ENCODE results near the gene INHBC.
A peak's percentile ranks its signal among the peaks of the same experiment; 100 is the strongest.

Gene INHBC

DNA sequence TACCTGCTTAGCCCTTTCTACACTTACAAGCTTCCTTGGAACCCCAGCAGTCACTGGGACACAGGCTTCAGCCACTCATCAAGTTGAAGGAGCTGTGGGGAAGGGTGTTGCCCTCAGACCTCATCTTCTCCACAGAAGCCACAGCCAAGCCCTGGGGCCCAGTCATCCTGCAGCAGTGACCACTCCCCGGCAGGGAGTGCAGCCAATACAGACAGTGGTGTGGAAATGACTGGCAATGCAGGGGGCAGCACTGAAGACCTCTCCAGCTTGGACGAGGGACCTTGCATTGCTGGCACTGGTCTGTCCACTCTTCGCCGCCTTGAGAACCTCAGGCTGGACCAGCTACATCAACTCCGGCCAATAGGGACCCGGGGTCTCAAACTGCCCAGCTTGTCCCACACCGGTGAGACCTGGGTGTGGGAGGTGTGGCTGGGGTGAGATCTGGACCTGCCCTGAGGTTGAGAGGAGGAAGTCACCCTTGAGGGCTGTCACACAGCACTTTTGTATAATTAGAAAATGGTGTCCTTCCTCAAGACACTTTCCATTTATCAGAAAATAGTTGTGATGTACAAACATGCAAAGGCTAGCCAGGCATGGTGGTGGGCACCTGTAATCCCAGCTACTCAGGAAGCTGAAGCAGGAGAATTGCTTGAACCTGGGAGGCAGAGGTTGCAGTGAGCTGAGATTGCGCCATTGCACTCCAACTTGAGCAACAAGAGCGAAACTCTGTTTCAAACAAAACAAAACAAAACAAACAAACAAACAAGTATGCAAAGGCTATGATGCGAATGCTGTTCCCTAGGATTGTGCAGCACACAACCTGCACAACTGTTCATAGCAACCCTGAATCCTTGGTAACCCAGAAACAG, 34.9 kb downstream of the INHBC start:
- DNase-seq (ENCODE audit: low read depth) = no peak

DNA sequence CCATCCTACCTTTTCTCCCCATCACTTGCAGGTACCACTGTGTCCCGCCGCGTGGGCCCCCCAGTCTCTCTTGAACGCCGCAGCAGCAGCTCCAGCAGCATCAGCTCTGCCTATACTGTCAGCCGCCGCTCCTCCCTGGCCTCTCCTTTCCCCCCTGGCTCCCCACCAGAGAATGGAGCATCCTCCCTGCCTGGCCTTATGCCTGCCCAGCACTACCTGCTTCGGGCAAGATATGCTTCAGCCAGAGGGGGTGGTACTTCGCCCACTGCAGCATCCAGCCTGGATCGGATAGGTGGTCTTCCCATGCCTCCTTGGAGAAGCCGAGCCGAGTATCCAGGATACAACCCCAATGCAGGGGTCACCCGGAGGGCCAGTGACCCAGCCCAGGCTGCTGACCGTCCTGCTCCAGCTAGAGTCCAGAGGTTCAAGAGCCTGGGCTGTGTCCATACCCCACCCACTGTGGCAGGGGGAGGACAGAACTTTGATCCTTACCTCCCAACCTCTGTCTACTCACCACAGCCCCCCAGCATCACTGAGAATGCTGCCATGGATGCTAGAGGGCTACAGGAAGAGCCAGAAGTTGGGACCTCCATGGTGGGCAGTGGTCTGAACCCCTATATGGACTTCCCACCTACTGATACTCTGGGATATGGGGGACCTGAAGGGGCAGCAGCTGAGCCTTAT, 35.8 kb downstream of the INHBC start:
- DNase-seq (ENCODE audit: low read depth) = no peak

DNA sequence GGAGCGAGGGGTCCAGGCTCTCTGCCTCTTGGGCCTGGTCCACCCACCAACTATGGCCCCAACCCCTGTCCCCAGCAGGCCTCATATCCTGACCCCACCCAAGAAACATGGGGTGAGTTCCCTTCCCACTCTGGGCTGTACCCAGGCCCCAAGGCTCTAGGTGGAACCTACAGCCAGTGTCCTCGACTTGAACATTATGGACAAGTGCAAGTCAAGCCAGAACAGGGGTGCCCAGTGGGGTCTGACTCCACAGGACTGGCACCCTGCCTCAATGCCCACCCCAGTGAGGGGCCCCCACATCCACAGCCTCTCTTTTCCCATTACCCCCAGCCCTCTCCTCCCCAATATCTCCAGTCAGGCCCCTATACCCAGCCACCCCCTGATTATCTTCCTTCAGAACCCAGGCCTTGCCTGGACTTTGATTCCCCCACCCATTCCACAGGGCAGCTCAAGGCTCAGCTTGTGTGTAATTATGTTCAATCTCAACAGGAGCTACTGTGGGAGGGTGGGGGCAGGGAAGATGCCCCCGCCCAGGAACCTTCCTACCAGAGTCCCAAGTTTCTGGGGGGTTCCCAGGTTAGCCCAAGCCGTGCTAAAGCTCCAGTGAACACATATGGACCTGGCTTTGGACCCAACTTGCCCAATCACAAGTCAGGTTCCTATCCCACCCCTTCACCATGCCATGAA, 36.5 kb downstream of the INHBC start:
- DNase-seq (ENCODE audit: low read depth) = no peak

DNA sequence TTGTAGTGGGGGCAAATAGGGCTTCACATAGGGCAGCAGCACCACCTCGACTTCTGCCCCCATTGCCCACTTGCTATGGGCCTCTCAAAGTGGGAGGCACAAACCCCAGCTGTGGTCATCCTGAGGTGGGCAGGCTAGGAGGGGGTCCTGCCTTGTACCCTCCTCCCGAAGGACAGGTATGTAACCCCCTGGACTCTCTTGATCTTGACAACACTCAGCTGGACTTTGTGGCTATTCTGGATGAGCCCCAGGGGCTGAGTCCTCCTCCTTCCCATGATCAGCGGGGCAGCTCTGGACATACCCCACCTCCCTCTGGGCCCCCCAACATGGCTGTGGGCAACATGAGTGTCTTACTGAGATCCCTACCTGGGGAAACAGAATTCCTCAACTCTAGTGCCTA, 37.1 kb downstream of the INHBC start:
- no peak for DNase-seq (ENCODE audit: low read depth)

DNA sequence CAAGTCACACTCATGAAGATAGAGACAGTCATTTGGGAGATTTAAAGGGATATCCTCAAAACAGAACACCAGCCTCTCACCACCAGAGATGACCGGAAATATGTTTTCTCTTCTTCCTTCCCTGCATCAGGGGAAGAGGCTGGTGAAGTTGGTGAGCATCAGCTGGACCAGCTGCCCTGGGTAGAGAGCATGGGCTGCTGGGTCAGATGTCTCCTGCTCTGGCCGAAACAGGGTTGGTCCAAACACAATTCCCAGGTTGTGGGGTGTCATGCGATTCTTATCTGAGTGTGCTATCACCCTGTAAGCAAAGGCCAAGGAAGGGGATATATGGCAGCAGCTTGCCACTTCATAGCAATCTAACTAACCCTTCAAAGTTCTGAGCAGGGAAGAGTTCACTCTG, 37.8 kb downstream of the INHBC start:
- no peak for DNase-seq (ENCODE audit: low read depth)

DNA sequence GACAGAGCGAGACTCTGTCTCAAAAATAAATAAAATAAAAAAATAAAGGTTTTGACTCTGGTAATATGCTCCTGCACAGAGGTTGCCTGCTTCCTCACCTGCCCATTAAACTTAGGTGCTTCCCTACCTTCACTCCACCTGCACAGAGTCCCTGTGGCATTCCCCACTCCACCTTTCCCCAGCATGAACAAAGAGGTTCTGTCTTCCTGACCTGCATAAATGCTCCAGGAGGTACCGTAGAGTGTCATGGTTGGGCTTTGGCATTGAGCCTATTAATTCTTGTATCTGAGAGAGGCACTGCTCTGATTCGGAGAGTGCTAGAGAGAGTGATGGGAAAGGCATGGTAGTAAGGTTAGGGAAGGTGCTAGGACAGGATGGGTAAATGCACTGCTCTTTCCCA, 38.8 kb downstream of the INHBC start:
- no peak for DNase-seq (ENCODE audit: low read depth)

DNA sequence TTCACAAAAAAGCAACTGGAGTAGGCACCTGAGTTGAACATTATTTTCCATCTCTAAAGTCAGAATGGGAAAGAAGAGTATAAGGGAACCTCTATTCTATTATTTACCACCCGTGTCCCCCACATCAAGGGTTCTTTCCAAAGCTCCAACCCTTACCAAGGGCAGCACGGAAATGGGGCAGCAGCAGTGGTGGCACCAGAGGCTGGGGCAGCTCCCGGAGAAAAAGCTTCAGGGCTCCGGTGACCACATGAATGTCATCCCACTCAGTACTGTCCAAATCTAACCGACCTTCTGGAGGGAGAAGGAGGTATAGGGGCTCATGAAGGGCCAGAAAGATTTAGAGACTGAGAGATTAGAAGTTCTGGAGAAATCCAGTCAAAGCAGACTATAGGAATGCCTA, 39.3 kb downstream of the INHBC start:
- DNase-seq (ENCODE audit: low read depth) = no peak

DNA sequence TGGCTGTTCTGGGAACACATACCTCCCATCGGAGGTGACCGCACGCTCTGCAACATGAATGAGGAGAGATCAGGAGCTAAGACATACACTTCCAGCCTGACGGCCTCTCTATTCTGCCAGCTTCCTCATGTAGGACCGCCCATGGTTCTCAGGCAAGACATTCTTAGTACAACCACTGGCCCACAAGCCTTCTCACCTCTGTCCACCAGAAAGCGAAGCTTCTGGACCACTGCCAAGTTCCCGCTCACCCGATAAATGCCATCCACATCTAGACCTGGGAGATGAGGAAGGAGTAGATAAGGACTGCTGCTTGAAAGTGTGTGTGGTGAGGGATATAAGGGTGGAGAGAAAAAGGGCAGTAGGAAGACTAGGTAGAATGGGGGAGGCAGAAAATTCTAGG, 39.8 kb downstream of the INHBC start:
- no peak for DNase-seq (ENCODE audit: low read depth)

DNA sequence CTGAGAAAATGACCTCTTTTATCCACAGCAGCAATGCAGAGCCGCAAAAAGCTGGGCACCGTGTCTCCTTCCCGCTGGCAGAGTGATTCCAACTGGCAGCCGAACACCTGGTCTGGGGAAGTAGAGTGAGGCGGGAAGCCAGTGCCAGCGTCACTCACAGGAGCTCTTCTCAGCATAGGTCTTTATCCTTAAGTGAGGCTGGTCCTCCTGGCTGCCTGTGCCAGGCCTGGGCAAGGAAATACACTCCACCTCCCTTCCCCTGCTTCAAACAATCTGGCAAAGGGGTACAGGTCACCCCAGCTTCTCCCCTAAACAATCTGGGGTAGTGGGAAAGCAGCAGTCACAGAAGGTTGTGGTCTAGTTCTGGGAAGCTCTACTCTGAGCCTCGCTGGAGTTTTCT, 40.3 kb downstream of the INHBC start:
- no peak for DNase-seq (ENCODE audit: low read depth)

DNA sequence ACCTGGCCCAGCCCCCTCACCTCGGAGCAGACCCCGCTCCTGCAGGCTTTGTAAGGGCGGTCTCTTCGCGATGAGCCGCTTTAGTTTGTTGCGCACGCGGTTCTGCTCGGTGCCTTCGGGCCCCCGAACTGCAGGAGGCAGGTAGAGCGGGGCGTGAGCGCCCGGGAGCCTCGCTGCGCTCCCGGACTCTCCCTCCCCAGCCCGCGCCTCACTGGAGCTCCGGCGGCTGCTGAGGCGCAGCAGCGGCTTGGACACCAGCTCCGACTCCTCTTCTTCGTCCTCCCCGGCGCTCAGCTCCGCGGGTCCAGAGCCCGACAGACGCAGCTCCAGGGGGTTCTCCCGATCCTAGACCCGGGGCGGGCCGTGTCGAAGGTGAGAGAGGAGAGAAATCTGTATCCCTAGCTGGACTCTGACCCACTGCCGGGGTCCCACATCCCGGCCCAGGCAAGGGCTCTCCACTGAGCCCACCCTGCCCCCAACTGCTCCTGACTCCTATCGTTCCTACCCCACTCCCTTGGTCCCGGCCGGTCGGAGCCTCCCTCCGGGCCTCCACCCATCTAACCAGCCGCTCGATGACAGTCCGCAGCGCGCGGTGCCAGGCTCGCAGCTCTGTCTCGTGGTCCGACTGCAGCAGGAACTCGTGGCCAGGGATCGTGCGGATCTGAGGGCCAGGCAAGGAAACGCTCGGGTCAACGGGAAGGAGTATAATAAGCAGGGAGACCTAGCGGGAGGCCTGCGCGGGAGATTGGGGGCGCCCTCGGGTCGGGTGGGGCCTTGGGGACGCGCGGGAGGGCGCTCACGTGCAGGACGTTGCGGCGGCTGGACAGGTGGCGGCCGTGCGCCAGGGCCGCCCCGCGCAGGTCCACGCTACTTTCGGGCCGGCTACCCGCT, 40.9 kb downstream of the INHBC start:
- no peak for DNase-seq (ENCODE audit: low read depth)

DNA sequence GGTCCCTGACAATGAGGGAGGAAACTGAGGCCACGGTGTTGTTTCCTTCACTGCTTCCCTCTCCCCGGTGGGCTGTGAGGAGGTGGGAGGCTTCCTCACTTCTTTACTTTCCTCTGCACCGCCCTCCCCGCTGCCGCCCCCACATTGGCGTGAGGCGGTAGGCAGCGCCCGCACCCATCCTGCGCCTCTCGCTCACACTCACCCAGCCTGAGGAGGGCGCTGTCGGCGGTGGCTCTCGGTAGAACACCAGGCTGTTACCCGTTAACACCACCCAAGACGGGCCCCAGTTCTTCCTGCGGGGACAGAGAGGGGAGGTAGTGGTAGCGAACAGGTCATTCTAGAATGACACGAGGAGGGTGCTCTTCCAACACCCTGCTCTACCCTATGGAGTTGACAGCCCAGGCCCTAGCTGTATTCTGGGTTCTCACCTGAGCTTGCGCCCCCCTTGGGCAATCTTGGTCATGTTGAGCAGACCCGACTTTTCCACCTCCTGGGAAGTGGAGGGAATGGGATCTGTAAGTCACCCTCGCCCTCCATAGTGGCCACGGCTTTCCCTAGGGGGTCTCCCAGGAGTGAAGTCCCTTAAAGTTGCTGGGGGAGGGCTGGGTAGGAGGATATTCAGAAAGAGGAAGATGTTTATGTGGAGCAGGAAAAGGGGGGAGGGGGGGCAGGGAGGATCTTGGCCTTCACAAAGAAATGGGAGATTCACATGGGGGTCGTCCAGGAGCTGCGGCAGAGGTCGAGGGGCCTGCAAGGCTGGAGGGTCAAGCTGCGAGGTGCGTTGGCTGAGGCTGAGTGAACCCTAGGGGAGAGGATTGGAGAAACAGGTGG, 41.8 kb downstream of the INHBC start:
- peak; percentile 57 for DNase-seq (ENCODE audit: low read depth)

DNA sequence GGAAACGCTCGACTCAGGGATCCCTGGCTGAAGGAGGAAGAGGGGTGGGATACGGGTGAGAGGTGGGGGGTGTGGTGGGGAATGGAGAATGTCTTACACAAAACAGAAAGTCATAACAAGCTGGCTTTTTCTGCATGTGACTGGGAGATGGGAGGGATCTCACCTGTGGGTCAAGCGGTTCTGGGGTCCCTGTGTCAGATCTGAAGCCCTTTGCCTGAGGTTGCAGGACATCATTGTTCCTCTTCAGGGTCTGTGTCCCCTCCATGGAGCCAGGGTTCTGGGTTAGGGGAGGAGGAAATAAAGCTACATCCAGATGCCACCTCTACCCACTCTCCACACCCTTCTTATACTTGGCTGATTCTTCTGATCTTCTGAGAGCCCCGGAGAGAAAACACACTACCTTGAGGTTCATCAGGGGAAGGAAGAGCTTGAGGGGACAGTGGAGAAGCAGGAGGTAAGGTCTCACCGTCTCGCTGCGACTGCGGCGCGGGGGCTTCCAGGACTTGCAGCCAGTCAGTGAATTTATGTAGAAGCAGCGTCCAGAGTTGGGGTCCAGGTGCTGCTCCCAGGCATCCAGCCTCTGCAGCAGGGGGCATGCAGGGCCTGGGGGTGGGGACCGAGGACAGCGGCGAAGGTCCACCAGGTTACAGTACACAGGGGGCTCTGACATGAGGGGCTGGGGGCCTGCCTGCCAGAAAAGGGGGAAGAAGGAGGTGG, 42.6 kb downstream of the INHBC start:
- DNase-seq (ENCODE audit: low read depth) = no peak

DNA sequence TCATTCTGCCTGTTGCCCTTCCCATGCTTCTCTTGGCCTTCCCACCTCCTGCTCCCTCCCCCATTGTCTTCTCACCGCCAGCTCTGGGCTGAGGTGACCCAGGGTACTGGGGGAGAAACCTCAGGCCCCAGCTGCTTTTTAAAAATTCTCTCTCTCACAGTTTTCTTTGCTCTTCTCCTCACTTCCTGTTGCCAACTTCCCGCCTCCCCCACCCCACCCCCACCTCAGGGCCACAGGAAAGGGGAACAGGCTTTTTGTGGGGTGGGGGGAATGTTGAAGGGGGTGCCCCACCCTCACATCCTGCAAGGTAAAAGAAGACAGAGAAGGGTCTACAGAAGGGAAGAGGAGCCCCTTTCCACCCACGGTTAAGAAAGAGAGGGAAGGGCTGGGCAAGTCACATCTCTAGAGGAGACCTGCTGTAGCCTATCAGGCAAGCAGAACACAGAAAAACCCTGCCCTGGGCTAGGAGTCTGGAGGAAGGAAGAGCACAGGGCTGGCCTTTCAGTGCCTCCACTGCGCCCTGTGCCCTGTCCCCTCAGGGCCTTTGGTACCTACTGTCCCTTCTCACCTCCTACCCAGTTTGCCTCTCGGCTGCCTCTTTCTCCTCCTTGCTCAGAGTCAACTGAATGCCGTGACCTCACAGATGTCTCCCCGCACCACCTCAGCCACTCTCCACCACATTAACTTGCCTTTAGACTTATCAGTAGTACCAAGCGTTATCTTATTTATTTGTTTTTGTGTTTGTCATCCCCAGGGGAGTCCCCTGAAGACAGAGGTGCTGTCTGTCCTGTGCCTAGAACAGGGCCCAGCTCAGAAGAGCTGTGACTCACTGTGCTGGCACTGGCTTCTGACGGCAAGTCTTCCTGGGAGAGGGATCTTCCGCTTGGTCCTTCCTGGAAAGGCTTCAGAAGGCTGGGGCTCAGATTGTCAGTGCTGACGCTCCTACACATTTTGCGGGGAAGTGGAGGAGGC, 43.4 kb downstream of the INHBC start:
- peak; percentile 40 for DNase-seq (ENCODE audit: low read depth)

DNA sequence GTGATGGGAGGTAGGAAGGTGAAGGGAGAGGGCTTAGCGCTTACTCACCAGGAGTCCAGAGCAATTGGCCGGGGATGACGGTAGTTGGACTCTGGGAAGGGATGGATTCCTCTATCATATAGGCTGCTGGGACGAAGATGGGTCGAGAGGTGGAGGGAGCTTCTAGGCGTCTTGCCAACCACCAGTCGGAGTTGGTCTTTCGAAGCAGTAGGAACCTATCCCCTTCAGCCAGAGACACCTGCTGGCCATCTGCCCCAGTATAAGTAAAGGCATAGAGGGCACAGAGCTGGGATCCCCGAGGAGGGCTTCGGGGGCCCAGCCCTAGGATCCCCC, 44.4 kb downstream of the INHBC start:
- no peak for DNase-seq (ENCODE audit: low read depth)

DNA sequence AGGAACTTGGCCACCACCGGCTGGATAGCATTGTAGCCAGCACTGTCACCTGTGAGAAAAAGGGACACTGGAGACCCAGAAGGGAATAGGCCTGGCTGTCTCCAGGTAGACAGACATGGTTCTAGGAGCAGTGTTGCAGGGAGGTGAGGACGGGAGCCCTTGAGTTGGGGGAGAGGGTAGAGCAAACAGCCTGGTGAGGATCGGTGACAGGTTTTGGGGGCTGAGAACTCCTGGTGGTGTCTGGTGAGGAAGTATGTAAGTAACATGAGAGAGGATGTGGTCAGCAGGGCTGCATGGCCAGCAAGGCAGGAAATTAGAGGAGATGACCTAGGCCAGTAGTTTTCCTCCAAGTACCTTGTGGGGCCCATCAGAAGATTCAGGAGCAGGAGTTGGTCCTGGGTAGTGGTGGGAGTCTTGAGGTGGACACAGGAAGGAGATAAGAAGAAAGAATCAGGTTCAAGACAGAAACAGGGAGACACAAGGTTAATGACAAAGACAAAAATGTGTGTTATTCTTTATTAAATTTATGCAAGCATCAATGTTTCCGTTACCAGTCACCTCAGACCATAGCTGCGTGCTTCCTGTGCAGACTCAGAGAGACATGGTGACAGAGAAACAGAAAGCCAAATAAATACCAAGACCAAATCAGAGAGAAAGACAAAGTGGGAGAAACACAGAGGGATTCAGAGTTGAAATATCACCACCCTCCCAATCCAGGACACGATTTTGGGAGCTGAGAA, 45.0 kb downstream of the INHBC start, which contains the start of gene ARHGAP9:
Gene ARHGAP9, minus strand, starts transcription at position 491 of the 740 bp plus-strand sequence. Its CDS starts 460 bp downstream, at position 31.
- peak; percentile 50 for DNase-seq (ENCODE audit: low read depth)

DNA sequence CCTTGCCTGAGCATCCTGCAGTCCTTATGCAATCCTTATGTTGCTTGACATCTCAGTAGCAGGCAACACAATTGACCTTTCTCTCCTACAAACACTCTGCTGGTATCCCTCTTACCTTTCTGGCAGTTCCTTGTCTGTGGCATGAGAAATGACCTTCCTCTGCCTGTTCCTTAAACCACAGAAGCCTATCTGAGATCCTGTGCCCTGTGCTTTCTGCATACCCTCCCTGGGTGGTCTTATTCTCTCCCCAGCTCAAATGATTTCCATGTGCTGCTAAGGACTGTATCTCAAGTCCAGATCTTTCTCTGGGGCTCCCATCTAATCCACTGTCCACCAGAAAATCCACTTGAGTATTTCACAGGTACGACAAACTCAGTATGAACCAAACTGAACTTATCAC, 47.1 kb downstream of the INHBC start:
- no peak for DNase-seq (ENCODE audit: low read depth)

DNA sequence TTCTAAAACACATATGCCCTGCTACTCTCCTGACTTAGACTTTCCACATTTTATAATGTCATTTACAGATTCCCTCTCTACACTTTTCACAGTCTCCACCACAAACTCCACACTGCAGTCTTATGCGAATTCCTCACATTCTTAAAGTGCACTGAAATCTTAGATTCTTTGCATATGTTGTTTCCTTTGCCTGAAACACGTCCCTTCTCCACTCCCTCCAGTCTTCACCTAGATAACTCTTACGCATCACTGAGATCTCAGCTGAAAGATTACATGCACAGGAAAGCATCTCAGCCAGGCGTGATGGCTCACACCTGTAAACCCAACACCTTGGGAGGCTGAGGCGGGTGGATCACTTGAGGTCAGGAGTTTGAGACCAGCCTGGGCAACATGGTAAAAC, 48.9 kb downstream of the INHBC start:
- DNase-seq (ENCODE audit: low read depth) = no peak

DNA sequence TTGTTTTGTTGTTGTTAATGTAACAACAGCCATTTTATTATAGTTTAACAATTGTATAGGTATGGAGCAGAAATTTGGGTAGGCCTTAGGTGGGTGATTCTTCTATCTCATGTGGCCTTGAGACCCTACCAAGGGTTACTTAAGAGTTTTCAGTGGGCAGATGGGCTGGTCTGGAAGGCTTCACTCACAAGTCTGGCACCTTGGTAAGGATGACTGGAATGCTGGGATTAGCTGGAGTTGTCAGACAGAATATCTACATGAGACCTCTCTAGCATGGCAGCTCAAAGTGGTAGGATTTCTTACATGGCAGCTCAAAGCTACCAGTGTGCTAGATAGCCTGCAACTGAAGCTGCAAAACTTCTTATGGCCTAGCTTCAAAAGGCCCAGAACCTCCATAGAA, 51.1 kb downstream of the INHBC start:
- DNase-seq (ENCODE audit: low read depth) = no peak

Data from activated T-cell treated with anti-CD3 and anti-CD28 coated beads for 24 hours (primary cell).